ENCODE results near the gene SOX1.

The SOX1 gene

DNA sequence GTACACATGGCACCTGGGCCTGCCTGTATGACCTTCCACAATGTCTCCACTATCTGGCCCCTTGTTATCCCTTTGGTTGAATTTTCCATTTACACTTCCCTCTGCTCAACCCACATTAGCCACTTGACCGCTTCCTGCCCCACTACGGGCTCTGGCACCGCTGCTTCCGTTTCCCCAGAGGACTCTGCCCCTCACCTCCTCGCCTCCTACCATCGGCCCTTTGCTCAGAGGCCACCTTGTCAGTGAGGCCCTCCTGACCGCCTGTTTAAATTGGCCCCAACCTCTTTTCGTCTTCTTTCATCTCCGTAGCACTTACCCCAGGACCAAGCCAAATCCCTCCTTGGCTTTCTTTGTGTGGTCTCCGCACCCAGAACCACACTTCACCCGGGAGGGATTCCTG, 47.4 kb downstream of the SOX1 start:
- in situ Hi-C loops (cut with HindIII; ENCODE audit: low sequenced_read_pairs), result no loop called here
- H3K4me3 ChIP-seq (ENCODE audit: low read depth, low read length), result no peak overlapping the region

GRCh38 chr13:112115403-112116091, 48.6 kb downstream of the SOX1 start:
- TF ChIP-seq, protein P1, sequence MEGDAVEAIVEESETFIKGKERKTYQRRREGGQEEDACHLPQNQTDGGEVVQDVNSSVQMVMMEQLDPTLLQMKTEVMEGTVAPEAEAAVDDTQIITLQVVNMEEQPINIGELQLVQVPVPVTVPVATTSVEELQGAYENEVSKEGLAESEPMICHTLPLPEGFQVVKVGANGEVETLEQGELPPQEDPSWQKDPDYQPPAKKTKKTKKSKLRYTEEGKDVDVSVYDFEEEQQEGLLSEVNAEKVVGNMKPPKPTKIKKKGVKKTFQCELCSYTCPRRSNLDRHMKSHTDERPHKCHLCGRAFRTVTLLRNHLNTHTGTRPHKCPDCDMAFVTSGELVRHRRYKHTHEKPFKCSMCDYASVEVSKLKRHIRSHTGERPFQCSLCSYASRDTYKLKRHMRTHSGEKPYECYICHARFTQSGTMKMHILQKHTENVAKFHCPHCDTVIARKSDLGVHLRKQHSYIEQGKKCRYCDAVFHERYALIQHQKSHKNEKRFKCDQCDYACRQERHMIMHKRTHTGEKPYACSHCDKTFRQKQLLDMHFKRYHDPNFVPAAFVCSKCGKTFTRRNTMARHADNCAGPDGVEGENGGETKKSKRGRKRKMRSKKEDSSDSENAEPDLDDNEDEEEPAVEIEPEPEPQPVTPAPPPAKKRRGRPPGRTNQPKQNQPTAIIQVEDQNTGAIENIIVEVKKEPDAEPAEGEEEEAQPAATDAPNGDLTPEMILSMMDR (IDR thresholded peaks at IDR 0.05; ENCODE audit: low read depth, low read length, missing control alignments), result no peak
- no peak overlapping the region for H3K4me3 ChIP-seq (ENCODE audit: low read depth, low read length)
- no peak for DNase-seq (ENCODE audit: low read depth)
- in situ Hi-C loops (cut with HindIII; ENCODE audit: low sequenced_read_pairs), result loop anchor here (5.0 kb wide), 1 partner anchor 63 kb away; no protein-coding TSS in a partner anchor

More for the DNA sequence above, 47.4 kb downstream of the SOX1 start:
- TF ChIP-seq, protein P1 (IDR thresholded peaks at IDR 0.05; ENCODE audit: low read depth, low read length, missing control alignments), result no peak
- no peak for DNase-seq (ENCODE audit: low read depth)

GRCh38 chr13:112116187-112116950, 49.4 kb downstream of the SOX1 start:
- no peak overlapping the region for H3K4me3 ChIP-seq (ENCODE audit: low read depth, low read length)
- in situ Hi-C loops (cut with HindIII; ENCODE audit: low sequenced_read_pairs), result loop anchor here (5.0 kb wide), 1 partner anchor 64 kb away; no protein-coding TSS in a partner anchor
- no peak for DNase-seq (ENCODE audit: low read depth)
- TF ChIP-seq, protein P1 (IDR thresholded peaks at IDR 0.05; ENCODE audit: low read depth, low read length, missing control alignments), result no peak

- no peak overlapping the region for H3K4me3 ChIP-seq (ENCODE audit: low read depth, low read length)
- no peak for DNase-seq (ENCODE audit: low read depth)
- in situ Hi-C loops (cut with HindIII; ENCODE audit: low sequenced_read_pairs), result loop anchor here (5.0 kb wide), 1 partner anchor 65 kb away; no protein-coding TSS in a partner anchor
- TF ChIP-seq, protein P1 (IDR thresholded peaks at IDR 0.05; ENCODE audit: low read depth, low read length, missing control alignments), result no peak
Observed at GRCh38 chr13:112117258-112117954, 50.5 kb downstream of the SOX1 start.

- in situ Hi-C loops (cut with HindIII; ENCODE audit: low sequenced_read_pairs), result loop anchor here (5.0 kb wide), 1 partner anchor 66 kb away; no protein-coding TSS in a partner anchor
- no peak overlapping the region for H3K4me3 ChIP-seq (ENCODE audit: low read depth, low read length)
- DNase-seq (ENCODE audit: low read depth), result no peak
- TF ChIP-seq, protein P1 (IDR thresholded peaks at IDR 0.05; ENCODE audit: low read depth, low read length, missing control alignments), result no peak
Observed at GRCh38 chr13:112117955-112118302, 51.0 kb downstream of the SOX1 start.

DNA sequence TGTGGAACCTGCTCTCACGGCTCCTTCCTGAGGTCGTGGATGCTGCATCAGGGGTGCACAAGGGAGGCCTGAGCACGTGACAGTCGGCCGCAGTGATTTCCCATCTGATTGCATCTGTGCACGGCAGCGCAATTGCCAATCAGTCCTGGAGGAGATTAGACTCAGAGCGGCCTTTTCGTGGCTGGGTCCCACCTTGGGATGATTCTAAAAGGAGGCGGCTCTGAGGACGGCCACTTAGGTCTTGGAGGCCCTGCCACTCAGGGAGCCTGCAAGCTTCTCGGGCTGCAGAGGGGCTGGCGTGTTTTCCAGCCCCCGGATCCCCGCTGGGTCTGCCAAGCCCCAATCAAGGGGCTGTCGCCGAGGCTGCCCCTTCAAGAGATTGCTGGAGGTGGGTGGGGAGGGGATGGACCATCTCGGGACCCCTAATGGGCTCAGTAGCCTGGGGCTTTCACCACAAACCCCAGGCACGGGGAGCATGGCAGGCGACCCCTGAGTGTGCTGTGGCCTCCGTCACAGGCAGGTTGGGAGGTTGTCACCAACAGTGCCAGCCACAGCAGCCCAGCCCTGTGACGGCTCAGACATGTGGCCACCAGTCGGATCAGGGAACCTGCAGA, 51.6 kb downstream of the SOX1 start:
- no peak overlapping the region for H3K4me3 ChIP-seq (ENCODE audit: low read depth, low read length)
- TF ChIP-seq, protein P1 (IDR thresholded peaks at IDR 0.05; ENCODE audit: low read depth, low read length, missing control alignments), result no peak
- DNase-seq (ENCODE audit: low read depth), result no peak
- in situ Hi-C loops (cut with HindIII; ENCODE audit: low sequenced_read_pairs), result loop anchor here (5.0 kb wide), 1 partner anchor 66 kb away; no protein-coding TSS in a partner anchor
